ENCODE data around the gene CHST3. TPM values are rescaled to one million over a fixed set of nuclear protein-coding genes. Genes with fewer than 3 reads are reported as not detected.
"Not testable (repeated sequence)": the region's sequence is repeated elsewhere in the genome, so short reads cannot be mapped to it uniquely, and the experiment has no call there.

CHST3 gene
- total RNA-seq, 1 donor from 2014 or later: 19.5 TPM

DNA sequence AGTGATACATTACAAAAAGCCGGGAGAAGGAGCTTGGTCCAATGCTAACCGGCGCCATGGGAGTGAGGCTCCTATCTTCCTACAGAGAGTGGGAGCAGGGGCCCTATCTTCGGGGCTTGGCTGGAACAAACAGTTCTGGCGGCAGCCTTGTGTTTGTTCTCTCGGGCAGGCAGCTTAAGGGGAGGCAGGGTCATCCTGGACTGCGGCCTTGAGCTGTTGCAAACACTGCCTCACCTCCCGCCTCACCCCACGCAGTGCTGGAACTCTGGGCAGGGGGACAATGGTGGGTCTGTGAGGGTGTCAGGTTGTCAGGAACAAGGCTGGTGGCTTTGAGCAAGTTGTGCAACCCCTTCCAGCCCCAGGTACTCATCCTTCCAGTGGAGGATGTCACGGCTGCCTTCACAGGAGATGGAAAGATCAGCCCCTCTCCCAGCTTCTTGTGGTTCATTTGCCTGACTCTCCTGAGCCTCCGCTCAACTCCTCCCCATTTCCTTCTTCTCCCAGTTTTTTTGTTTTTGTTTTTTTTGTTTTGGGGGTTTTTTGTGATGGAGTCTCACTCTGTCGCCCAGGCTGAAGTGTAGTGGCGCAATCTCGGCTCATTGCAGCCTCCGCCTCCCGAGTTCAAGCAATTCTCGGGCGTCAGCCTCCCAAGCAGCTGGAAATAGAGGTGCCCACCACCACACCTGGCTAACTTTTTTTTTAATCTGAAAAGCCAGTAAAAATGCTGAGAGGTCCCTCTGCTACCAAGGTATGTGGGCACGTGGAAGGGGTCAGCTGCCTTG, 66.8 kb downstream of the CHST3 start:
- DNase-seq: no peak

DNA sequence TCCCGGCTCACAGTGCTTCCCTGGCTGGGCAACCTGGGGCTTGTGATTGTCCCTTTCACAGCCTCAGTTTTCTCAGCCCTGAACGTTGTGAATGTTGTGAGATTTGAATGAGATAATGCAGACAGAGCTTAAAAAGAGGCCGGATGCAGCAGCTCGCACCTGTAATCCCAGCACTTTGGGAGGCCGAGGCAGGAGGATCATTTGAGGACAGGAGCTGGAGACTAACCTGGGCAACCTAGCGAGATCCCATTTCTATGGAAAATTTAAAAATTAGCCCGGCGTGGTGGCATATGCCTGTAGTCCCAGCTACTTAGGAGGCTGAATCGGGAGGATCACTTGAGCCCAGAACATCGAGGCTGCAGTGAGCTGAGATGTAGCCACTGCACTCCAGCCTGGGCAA, 67.5 kb downstream of the CHST3 start:
- no peak for DNase-seq

DNA sequence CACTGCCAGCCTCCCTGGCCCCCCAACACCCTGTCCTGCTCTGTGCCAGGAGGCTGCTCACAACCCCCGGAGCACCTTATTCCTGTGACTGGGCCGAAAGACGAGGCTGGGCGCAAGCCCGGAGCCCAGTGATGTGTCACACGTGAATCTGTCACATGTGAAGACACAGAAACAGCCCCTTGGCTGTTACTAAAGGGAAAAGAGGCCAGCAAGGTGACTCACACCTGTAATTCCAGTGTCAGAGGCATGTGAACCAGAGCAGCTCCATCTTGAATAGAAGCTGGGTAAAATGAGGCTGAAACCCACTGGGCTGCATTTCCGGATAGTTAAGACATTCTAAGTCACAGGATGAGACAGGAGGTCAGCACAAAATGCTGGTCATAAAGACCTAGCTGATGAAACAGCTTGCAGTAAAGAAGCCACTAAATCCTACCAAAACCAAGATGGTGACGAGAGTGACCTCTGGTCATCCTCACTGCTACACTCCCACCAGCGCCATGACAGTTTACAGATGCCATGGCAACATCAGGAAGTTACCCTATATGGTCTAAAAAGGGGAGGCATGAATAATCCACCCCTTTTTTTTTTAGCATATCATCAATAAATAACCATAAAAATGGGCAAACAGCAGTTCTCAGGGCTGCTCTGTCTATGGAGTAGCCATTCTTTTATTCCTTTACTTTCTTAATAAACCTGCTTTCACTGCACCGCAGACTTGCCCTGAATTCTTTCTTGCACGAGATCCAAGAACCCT, 68.4 kb downstream of the CHST3 start:
- DNase-seq: not testable (repeated sequence)

DNA sequence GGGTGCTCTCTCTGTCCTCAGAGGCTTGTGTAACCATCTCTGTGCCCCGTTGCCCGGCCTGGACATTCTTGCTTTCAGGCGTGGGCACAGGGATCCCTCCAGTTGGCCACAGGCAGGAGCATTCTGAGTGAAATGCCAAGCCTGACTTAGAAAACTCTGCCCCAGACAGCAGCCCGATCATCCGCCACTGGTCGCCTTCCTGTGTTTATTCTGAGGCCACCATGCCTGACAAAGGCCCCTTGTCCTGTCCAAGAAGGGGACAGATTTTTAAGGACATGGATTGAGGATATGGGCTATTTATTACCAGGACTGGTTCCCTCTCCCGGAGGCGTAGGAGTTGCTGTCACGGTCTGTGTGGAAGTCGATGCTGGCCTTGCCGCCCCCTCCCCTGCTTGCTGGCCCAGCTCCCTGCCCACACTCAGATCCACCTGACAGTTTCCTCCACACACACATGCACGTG, 69.9 kb downstream of the CHST3 start:
- DNase-seq: no peak

DNA sequence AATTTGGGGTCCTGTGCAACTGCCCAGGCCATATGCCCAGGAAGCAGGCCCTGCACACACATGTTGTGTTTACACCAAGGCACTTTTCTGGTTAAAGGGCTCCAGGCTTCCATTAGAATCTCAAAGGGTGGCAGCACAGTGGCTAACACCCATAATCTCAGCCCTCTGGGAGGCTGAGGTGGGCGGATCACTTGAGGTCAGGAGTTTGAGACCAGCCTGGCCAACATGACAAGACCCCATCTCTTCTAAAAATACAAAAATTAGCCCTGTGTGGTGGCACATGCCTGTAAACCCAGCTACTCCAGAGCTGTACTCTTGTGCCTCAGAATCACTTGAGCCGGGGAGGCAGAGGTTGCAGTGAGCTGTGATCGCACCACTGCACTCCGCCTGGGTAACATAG, 70.6 kb downstream of the CHST3 start:
- no peak for DNase-seq

DNA sequence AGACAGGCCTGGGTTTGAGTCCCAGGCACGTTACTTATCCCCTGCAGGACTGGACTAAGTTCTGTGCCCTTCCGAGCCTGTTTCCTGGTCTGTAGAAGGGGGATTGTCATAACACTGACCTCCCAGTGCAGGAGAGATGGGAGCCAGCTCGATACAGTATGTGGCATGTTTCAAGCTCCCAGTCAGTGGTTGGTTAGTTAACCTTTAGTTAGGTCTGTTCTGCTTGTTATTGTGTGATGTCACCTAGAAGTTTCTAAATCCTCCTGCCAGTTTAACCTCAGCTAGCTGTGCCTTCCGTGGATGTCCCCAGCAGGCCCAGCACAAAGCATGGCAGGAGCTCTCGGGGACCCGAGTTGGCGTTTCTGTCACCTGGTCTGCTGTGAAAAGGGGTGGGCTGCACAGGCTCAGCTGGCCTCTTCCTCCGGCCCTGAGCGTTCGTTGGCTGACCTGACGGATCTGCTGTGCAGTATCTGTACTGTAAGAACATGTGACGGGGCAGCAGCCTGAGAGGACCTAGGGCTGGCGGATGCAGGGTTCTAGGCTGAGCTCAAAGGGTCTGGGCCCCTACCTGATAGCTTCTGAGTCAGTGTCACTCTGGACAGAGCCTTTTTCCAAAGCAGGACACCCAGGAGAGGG, 71.2 kb downstream of the CHST3 start:
- no peak for DNase-seq

DNA sequence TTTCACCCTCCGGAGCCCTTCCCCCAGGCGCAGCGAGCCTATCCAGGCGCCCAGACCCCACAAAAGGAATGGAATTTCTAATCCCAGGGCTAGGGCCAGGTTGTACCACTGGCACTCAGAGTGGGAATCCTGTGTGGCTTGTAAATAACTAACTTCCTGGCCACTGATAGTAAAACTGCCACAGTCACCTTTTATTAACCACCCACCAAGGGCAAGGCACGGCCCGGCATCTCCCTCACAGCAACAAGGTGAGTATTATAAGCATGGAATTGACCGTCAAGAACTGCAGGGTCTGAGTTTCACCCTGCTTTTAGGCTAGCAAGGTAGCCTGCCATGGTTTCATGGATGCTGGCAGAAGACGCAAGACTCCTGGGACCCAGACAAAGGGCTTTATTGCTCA, 73.1 kb downstream of the CHST3 start:
- no peak for DNase-seq

DNA sequence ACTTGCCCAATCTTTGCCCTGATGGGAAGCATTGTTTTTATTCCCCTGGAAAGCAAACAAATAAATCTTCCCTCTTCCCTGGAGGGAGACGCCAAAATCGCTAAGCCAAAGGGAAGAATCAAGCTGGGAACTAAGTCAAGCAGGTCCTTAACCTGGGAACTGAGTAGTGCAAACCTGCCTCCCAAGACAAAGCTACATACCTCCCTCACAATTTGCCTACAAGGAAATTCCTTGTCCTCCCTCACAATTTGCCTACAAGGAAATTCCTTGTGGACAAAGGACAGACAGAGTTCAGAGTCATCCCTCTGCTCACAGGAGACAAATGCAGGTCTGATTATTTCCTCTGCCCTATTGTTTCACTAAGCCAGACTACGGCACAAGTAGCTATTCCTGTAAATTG, 73.6 kb downstream of the CHST3 start:
- DNase-seq: no peak

DNA sequence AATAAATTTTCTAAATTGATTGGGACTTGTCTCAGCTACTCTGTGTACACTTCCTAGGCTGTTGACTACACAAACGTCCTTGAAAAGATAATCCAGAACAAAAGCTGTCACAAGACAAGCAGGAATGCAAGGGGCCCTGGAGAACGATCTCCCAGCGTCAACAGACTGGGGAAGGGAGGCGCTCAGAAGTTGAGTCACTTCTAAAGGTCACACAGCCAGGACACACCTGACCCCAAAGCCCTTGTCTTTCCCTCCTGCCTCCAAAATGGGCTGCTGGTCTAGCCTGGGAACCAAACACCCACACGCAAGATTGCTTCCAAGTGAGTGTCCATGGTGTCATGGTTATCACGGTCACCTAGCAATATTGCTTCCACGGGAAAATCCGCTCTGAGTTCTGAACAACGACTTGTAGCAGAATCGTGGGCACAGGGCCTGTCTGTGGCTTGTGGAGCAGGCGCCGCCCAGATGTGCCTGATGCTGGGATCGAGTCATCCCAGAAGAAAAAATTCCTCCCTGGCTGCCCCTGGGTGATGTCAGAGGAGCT, 74.3 kb downstream of the CHST3 start:
- no peak for DNase-seq

DNA sequence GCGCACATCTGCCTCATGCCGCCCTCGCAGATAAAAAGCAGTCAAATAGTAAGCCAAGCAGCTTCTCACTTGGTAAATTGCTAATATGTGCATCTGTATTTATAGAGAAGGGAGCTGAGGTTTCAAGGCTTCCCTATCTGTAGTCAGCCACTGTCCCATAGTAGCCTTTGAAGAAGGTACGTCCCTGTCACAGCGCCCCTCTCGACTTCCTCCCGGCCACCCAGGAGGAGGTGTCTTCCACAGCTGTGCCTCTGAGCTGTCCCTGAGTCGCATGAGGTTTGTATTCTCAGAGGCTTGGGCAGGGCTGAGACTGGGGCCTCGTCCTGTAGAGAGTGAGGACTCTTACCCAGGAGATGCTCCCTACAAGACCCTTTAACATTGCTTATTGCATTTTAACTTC, 75.2 kb downstream of the CHST3 start:
- no peak for DNase-seq

DNA sequence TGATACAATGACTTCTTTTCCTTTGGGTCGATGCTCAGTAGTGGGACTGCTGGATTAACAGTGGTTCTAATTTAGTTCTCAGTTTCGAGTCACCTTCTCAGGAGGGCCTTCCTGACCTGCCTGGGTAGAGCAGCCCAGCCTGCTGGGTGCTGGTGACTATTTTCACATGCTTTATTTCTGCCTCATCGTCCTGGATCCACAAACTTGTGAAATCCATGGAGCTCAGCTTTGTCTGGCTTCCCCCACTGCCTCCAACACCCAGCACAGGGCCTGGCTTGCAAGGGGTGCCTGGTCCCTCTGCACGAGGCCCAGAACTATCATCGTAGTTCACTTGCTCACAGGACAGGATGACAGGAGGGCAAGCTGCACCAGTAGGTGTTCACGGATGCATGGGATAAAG, 77.3 kb downstream of the CHST3 start:
- DNase-seq: no peak

DNA sequence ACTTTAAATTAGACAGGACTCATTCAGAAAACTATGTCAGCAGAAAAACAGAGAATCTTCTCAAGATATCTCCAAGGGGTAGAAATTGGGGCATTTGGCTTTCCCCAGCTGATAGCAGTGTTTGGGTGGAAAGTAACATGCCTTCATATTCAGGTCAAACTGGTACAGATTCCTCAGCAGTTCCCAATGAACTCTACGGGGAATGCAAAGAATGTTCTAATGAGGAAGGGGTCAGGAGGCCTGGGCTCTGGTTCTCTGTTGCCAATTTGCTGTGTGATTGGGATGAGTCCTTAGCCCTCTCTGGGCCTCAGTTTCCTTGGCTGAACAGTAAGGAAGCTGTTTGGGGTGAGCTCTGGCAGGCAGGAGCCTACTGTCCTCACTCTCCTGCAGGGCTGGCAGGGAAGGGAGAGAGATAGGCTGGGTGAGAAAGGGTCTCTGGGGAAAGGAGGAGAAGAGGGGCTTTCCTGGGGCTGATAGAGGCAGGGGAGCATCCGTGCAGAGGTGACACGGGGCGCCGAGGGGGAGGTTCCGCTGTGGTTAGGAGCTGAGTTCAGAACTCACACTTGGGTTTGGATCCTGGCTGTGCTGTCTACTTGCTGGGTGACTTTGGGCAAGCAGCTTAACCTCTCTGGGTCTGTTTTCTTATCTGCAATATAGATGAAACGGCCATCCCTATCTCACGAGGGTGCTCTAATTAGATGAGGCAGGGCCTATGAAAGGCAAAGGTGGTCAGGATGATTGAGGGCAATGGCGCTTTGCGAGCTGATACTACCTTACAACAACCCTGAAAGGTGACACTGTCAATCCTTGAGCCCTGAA, 79.0 kb downstream of the CHST3 start:
- DNase-seq: no peak

DNA sequence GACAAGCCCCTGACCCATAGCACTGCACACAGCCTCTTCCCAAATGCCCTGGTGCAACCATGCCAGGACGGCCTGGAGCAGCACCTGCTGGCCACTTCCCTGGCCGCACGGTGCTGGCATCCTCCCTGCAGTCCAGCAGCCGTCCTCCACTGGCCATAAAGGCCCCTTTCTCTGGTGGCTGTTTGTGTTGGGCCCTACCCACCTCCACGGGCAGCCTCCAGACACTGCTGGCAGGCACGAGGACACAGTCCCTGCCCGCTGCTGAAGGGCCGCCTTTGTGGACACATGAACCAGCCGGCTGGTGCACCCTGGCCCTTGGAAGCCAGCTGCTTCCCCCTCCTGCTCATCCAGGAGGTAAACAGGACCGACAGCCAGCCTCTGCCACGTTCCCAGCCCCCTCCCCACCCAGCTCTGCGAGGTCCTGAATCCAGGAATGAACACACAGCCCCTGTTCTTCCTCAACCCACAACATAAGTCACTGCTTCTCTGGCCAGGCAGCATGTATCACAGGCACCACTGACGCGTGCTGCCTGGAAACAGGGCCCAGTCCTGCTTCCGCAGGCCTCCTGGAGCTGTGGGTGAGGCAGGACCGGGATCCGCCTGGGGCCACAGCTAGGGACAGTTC, 80.3 kb downstream of the CHST3 start:
- no peak for DNase-seq

DNA sequence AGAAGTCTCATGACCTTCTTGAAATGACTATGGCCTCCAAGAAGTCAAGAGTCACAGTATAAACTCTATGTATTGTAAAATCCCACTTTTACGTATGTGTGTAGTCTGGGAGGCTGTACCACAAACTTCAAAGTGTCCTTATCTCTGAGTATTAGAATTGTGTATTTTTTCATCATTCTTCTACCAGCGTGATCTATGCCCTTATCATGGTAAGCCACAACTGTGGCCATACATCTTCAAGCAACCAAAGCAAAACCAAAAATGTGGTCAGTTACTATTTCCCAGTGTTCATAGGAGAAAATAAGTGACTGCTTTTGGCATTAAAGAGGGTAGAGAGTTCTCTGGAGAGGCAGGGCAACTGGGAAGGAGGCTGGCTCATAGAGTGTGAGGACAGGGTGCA, 81.4 kb downstream of the CHST3 start:
- DNase-seq: no peak

DNA sequence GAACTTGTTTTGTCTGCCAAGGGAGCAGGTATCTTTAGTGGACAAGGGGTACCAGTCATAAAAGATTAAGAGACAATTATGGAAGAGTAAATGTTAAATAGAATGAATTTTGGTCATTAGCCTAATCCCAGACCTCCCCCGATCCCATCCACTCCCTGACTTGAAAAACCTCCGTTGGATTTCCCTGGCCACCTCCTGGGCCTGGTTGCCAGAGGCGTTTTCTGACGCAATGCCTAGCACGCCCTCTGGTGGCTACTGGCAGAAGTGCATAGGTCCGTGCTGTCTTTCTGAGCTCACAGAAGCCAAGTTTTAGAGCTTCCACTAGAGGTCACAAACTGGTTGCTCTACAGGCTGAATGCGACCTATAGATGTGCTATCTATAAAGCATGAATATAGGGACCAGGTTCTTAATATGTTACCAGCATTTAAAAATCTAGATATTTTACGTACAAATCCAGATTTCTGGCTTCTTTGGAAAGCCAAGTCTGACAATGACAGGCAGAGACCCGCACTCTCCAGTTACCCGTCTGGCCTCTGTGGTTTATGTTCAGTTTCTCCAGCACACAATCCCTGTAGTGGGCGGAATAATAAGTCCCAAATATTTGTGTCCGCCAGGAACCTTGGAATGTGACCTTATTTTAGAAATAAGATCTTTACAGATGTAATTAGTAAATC, 84.4 kb downstream of the CHST3 start:
- peak; percentile 93 for DNase-seq

DNA sequence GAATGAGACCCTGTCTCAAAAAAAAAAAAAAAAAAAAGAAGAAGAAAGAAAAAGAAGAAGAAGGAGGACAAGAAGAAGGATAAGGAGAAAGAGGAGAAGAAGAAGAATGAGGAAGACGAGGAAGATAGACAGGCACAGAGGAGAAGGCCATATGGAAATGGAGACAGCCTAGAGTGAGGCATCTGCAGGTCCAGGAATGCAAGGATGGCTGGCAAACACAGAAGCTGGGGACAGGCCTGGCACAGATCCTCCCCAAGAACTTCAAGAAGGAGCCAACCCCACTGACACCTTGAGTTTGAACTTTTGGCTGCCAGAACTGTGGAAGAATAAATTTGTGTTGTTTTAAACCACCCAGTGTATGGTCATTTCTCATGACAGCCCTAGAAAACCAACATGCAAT, 85.3 kb downstream of the CHST3 start:
- no peak for DNase-seq

DNA sequence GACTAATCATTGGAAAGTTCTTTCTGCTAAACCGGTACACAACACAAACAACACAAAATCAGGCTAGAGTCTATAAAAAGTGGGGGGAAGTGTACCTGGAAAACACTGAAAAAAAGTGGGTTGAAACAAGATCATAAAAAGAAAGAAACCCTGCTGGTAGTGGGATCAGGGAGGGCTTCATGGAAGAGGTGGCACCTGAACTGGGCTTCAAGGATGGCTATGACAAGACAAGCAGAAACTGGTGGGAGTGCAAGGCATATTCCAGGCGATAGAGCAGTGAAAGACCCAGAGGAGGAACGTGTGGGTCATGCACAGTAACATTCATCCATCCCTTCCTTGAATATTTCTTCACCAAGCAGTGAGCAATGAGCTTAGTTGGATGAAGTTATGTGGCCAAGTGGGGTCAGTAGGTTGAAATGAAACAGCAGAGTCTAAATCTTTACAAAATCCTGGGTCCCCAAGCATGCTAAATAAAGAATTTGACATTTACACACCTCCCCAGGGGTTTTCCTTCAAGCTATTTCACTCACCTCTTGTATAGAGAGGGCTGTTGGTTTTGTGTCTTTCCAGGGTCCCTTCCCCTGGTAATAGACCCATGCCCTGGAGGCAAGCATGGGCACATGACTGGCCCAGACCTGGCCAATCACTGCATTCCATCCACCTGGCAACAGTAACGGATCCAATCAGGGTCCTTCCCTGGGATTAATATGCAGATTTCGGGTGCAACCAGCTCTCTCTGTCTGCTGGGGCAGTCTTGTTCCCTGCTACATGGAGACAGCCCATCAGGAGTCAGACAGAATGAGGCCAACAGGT, 86.0 kb downstream of the CHST3 start:
- no peak for DNase-seq

DNA sequence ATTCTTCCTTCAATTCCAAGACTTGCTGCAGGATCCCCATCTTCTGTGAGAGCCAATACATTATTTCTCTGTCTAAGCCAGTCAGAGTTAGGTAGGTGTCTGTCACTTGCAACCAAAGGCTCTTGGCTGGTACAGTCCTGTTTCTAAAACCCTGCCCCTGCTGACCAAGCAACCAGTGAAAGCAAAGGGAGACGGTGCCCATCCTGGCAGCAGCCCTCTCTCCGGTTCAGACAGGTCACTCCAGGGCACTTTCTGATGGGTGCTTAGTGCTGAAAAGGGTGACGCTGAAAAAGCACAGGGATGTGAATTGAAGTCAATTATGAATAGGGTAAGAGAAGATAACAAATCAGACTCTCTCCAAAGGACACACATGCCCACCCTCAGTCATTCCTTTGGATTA, 86.7 kb downstream of the CHST3 start:
- DNase-seq: no peak

DNA sequence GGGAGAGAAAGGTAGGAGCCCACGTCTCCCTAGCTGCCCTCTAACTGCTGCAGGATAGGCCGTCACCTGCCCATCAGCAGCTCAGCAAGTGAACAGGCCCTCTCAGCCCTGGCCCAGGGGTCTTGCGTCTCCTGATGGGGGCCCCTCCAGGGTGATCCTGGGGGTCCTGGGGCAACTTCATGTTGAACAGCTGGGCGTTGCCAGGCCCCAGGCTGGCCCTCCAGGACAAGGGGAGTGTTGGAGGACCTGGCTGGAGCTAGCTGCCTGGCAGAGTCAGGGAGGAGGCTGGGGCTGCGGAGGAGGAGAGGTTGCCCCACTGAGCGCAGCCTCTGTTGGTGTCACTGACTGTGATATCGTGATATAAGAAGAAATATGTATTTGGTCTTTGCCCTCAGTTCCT, 89.5 kb downstream of the CHST3 start:
- DNase-seq: no peak

DNA sequence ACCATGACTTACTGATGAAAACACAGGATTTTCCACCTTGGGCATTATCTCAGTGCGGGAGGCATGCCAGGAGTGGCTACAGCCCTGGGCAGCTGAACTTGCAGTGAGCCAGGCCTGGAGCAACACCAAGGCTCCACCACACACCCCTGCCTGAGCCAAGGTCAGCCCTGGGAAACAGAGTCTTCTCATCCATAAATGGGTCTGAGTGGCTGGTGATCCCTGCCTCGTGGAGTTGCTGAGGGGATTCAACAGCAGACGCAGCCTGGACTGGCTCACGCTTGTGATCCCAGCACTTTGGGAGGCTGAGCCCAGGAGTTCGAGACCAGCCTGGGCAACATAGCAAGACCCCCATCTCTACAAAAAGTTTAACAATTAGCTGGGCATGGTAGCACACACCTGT, 91.9 kb downstream of the CHST3 start:
- DNase-seq: no peak

Data from skin of body (tissue), 2 donors.